ENCODE measurements around the gene TFAP2B.

Gene TFAP2B

DNA sequence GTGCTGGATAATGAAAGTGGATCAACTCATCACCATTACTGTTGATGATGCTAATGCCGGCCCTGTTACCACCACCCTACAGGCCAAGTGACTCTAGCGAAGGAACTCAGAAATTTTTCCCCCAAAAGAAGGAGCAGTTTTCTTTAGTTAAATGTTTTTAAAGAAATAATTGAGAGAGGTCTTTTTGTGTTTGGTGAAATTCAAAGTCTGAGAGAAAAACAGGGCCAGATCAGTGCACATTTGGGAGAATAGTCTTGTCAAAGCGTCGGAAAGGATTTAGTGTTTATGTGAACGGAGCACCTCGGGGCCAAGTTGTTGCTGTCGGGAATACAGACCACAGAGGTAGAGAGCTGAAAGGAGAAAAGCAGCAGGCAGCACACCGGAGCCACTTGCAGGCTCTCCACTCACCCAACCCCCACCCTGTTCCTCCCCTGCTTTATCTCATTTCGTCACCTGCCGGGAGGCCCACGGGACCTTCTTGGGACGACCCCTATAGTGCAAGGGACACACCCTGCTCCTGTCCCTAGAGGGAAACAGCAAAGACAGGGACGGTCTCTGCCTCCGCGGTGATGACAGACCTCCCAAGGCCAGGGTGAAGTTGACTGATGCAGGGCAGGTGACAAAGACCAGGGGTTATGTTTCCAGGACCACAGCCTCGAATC lies 6.8 kb downstream of the TFAP2B start:
- DNase-seq: no peak

DNA sequence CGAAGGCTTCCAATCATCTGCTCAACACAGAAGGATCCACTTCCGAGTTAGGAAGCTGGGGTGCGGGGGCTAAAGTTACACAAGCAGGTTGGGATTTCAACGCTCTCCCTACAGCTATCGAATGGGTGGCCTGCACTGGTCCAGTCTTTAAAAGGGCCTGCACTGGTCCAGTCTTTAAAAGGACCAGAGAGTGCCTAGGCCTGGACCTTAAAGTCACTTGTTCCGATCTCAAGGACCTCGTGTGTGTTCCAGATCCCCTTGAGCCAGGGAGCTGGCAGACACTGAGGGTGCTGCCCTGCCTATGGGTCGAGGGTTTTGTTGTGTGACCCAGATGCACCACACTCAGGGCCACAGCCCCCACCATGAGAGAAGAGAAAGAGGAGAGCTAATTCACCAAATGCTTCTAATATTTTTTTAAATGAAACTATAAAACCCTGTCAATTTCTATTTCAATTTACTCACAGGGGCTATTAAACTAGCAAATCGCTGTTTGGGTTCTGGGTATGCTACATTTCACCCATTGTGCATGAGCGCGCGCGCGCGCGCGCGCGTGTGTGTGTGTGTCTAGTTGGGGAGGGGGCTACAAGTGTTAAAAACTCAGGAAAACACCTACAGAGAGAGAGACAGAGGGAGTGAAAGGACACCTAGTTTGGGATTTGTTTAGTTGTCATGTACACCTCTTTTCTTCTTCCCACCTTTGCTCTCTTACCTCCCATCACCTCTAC lies 7.5 kb downstream of the TFAP2B start:
- DNase-seq: no peak

DNA sequence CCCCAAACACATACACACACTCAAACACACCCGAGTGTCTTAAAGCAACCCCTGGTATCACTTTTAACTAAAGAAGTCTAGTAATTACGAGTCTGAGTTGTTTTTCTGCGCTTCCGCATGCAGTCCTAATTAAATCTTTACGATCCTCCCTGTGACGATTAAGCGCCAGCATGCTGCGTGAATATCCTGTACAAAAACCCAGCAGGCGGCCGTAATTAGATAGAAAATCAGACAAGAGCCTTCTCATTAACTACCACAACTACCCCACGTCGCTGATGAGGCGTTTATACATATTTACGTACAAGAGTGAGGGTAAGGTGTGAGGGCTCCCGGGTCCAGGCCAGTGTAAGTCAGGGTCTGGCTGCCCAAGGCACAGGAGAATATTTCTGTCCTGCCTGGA lies 8.1 kb downstream of the TFAP2B start:
- DNase-seq: no peak

DNA sequence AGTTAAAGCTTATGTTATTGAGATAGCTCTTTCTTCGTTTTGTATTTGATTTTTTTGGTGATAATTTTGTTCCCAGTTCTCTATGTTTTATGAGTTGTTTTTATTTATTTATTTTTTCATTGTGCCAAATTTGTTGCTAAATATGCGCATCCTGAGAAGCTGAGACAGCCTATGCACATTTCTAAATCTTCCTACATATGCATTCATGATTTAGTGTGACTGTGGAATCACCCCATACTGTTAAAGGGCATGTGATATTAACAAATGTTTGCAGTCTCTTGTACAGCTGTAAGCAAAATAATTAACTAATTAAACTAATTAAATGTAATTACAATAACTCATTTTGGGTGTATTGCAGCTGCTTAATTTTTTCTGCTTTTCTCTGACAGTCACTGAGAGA lies 10.4 kb downstream of the TFAP2B start:
- no peak for DNase-seq

DNA sequence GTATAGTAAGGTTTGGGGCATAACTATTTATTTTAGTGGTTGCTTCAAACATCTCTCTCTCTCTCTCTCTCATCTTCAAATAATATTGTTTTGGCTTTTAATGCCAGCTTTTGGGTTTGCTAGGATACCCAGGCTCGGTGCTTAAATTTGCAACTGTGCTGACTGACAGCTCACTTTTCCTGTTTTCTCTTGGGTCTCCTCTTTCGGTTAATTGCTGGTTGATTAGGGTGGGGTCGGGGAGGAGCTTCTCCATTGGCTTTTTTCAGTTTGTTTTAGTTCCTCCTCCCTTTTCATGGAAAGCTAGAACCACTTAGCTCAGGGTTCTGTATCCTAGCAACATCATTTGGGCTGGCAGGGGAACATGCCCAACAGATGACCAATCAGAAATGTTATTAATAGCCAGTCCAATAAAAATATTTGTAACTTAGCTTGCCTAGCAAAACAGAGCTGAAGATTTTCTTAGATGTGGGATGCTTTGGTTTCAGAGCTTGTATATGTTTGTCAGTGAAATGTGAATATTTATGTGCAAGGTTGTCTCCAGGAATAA lies 11.3 kb downstream of the TFAP2B start:
- no peak for DNase-seq

DNA sequence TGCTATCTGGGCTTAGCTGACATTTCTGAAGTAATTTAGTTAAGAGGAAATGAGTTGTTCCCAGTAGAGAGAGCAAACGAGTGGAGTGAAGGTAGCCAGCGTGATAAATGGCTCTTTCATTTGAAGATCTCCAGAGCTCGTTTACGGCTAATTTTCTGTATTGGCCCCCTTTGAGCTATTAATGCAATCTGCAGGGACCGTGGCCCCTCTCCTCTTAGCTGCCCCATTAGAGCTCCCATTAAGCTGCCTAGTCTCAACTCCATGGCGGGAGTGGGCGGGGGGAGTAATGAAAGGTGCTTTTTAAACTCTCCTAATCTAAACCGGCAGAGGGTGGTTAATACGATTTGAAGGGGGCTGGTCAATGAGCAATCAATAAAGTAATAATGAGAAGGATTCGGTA lies 12.5 kb downstream of the TFAP2B start:
- DNase-seq: no peak

DNA sequence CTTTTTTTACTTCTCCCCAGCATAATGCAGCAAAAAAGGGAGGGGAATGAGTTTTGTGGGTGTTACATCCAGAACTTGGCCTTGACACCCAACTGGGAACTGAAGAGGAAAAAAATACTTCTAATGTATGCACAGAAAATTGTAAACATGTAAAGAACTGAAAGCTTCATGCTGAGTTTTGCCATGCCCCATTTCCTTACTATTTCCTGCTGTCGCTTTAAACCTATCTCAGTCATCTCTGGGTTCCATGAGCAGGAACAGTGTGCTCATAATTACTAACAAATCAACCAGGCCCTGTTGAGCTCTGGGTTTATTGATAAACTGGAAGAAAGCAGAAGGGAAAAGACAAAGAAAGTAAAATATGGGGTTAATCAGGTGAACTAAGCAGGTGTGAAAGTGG lies 14.2 kb downstream of the TFAP2B start:
- no peak for DNase-seq

DNA sequence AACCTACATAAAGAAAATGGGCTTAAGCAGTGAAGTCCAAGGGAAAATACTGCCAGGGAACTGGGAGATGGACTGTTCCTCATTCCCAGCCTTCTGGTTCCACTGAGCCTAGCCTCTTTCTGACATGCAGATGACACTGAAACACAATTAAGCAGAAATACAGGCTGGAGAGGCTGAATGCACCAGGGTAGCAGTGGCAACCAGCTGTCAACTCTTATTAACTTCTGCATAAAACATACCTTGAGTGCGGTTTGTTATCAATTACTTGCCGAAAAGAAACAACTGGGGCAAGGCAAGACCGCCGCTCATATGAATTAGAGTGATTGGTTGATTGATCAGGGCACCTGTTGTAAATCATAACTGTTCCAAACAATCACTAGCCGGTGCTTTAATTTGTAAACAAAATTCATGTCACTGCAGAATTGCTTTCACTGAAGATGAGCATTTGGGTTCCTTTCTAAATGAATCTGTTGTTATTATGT lies 16.3 kb downstream of the TFAP2B start:
- DNase-seq: no peak

DNA sequence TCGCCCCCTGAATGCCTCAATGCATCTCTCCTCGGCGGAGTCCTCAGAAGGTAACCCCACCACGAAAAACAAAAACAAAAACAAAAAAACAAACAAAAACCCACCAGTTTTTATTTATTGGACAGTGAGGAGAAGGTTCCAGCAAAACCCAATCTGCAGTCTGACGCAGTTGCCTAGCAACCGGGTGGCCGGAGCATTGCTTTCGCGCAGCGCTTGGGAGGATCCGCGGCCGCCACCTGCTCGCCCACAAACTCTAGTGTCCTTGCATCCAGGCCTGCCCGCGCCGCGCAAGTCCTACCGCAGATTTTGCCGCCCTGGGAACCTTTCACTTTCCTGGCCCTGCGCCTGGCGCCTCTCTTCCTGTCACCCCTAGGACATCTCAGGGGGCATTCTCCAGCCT lies 17.6 kb downstream of the TFAP2B start:
- no peak for DNase-seq

DNA sequence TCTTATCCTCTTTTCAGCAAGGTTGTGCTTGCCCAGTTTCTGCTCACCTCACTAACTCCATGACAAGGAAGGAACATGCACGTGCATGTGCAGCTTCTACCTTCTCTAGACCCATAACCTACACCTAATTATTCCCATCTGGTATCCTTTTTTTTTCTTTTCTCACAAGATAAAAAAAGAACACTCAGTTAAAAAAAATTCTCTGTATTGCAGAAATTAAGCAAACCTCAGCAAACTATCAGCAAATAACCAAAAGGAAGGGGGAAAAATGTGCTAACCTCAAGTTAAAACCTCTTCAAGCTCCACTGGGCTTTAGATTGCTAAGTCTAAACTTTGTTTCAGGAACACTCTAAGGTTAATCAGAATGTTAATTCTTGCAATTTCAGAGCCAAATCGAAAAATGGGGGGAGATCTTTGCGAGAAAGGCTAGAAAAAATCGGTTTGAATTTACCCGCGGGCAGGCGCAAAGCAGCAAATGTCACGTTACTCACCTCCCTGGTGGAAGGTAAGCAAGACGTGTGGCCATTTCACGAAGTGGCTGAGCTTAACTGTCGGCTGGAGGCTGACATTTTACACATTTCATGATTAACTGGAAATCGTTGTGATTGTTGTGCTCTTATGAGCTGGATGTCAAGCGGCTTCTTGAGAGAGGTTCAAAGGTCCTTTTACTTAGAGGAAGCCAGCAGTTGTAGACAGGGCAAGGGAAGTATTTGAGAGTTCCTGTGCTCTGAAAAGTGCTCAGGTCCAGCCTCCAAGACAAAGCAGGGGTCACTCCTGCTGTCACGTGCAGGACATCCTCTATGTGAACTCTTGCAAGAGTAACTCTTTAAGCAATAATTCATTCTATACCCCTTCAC lies 19.1 kb downstream of the TFAP2B start:
- DNase-seq: no peak

DNA sequence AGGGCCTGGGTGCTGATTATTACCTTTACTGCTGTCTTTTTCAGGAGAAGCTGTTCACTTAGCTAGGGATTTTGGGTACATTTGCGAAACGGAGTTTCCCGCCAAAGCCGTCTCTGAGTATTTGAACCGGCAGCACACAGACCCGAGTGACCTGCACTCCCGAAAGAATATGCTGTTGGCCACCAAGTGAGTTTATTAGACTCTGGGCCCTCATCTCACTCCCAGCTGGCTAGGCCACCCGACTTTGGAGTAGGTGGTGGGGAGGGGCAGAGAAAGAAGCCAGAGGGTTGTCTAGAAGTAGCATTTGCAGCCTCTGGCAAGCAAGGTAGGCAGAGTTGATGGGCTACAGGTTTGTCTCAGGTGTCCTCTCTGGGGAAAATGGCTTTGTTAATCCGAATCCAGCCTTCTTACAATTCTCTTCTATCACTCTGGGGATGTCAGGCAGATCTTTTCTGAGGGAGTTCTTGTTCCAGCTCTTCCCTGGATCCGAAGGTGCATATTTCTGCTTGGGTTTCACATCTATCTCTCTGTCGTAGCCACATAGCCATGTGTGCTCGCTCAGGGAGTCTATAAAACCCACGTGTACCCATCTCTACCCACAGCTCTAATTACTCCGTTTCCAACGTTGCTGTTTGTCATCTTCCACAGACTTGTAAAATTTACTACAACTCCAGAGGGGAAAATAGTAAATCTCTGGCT lies 21.6 kb downstream of the TFAP2B start:
- DNase-seq: no peak

DNA sequence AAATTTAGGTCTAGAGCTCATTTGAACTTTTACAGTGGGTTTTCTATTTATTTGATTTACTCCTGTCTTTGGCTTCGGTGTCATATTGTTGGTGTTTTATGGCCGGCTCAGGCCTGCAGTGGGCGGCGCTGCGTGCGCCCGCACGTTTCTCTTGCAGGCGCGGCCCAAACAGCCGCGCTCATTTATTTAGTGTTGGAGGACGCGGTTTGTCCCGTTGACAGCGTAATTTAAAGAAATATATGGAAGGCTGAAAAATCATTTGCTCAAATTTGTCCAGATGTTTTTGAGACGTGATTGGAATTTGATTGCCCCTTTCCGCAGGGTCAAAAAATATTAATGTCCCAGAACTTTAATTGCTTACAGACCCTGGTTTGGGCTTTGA lies 22.1 kb downstream of the TFAP2B start:
- no peak for DNase-seq

DNA sequence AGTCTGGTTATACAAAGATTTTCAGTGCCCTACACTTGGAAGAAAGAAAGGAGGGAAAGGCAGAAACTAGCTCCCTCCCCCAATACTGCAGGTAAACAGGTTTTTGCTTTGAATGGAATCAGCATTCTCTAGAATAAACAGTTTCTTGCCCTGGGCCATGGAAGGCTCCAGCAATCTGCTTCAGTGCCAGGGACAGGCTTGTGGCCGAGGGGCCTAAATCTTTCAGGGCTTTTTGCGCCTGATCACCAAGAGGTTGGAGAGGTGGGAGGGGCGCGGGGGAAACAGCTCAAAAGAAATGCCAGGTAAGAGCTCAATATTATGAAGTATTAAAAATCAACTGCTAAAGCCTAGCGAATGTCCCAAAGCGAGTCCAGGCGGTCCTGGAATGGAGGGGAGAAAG lies 23.8 kb downstream of the TFAP2B start:
- DNase-seq: no peak

DNA sequence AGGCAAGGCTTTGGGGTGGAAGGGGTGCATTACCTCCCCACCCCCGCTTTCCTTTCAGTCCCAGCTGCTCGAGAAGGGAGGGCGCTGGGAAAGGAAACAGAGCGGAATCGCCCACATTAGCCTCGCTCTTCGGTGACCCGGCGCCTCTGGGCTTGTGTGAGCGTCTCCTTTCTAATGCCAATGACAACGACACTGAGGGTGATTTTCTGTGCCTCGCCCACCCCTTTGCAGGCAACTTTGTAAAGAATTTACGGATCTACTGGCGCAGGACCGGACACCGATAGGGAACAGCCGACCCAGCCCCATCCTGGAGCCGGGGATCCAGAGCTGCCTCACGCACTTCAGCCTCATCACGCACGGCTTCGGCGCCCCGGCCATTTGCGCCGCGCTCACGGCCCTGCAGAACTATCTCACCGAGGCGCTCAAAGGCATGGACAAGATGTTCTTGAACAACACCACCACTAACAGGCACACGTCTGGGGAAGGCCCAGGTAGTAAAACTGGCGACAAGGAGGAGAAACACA lies 24.3 kb downstream of the TFAP2B start:
- DNase-seq: no peak

DNA sequence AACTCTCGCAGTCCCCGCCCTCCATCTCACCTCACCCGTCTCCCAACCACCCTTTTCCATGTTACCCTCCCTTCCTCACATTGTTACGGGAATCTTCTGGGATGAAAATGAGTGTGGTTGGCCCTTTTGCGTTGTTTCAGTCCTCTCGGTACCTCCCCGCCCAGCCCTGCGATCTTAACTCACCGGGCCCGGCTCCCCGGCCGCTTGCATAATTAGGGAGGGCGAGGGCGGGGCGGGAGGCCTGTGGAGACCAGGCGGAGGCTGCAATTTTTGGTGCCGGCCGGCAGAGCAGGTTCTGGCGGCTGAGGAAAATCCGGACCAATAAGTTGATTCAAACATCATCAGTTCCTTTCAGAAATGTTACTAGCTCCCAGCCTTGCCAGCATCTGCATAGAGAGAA lies 25.2 kb downstream of the TFAP2B start:
- no peak for DNase-seq

DNA sequence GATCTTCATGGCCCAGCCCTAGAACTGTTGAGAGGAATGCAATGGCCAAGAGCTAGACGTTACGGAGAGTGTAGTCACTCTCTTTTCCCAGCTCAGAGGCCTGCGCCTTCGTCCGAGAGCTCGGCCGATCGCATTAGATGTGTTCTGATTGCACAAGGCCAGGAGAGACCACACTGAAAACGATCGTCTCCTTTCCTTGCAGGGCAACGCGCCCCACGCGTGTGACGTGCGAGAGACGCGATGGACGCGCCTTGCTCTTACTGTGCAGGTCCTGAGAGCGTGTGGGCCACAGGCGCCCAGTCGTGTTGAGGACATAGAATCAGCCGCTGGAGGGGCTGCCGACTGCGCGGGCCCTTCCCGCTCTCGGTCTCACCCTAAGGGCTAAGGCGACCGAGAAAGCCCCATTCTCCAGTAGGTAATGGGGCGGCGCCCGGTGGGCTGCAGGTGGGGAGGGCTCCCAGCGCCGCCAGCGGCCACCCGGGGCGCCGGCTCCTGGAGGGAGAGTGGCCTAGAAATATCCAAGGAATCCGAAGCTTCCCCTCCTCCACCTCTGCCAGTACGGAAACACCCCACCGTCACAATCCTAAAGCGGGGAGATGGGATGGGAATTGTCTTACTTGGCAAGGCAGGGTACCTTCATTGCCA lies 26.9 kb downstream of the TFAP2B start:
- no peak for DNase-seq

DNA sequence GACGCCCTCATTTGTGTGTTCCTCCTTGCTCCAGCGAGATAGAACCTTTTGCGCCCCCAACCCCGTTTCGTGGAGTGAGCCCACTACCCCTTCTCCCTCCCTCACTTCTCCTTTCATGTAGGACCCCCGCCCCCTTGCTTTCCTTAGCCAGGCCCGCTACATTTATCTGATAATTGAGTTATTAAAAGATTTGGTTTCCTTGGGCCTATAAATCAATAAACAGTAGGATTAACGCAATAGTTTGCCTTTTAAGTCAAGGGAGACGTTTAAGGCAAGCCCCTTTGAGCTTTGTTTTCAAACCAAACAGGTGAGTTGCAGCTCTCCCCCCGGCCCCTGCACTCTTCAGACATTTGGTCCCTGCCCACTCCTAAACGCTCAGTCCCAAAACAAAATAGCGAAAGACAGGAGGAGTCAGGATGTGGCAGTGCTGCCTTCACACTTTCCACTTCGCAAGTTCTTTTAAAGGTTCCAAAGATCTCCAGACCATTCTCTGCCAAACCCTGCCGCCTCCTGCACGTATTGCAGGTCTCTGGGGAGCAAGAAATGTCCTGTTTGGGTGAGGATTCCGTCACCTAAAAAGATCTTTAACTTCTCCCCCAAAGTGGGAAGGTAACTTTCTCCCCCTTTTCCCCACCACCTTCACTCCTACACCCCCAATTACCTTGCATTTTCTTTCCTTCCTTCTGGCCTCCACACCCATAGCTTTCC lies 27.6 kb downstream of the TFAP2B start:
- no peak for DNase-seq

DNA sequence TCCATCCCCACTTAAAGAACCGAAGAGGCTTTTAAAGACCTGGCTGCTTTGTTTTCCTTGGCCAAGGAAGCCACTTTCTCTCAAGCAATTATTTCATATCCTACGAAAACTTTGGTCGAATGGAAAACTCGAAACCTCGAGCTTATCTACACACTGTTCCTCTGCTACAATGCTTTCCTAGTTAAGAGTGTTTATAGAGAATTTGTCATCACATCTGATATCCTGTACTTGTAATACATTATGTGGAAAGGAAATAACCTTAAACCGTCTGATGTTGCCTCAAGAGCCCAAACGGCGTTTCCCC lies 28.1 kb downstream of the TFAP2B start:
- no peak for DNase-seq

DNA sequence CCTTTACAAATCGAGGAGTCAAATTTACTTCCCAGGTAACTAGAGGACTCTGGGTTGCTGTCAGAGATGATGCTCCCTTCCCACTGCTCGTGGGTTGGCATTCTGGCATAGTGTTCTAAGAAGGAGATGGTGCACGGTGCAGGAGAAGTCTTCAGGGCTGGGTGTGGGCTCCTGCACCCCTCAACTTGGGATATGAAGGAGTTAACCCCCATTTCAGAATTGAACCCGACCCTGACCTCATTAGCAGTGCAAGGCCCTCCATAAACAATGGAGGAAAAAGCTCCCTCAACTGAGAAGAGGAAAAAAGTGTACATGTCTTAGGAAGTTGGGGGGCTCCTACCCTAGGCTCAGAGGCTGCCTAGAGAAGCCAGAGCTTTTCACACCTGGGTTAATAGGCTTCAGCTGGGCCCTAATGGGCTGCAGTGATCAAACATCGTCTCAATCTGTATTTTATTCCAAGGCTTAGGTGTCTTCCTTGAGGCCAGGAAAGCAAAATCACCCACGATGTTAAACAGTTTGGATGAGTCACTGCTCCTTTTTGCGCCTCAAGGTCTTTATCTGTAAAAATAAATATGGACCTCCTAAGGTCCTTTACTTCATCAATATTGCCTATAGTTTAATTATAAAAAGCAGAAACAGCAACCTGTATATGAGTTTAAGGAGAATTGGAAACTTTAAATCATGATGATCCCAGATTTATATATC lies 29.4 kb downstream of the TFAP2B start:
- DNase-seq: no peak

DNA sequence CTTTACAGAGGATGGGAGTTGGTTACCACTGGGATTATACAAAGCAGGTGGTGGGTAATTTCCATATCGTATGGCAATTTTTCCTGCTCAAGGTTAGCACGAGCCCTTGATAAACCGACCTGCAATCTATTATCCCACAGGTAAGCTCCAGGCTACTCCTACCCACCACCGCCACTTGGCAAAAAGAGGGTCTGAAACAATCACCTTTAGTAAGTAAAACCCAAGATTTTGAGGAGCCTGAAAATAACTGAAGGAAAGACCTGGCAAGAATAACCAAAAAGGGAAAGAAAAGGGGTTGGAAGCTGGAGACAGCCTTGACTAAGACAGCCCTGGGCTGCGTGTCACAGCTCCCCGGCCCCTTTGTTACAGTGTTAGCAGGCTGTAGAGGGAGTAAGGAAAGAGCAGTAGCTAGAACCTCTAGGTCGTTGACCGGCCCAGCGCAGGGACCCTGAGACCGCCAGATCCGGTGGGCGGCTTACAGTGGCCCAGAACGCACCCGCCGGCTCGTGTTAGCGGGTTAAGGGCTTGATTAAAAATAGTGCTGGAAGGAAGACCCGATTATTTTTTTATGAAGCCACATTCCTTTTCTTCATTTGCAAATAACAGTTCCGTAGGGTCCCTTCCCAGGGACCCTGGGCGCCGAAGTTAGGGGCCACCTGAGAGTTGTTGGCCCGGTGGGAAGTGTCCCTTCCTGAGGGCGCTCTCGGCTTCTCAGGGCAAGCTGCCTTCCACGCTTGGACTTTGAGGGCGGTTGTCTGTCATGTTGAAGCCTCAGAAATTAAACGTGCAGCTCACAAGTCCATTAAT lies 30.5 kb downstream of the TFAP2B start:
- no peak for DNase-seq

All from NCI-H510A treated with DMSO at 0.1 percent for 48 hours (cell line).